Ovary (tissue), 9 donors: ENCODE measurements around the gene CLIC5. TPM values are rescaled to one million over a fixed set of nuclear protein-coding genes. Genes with fewer than 3 reads are reported as not detected.

Source experiments
- DNase-seq, 5 donors: peaks; one replicate each; pipeline ENCODE4 v3.0.0-alpha.2; 2019 to 2020
- H3K27ac ChIP-seq, 2 donors: fragments of 200-600 bp; one replicate each; pipeline versions ENCODE4 v1.5.1 to v1.8.0; 2019 to 2022
- H3K27me3 ChIP-seq: fragments of 200-600 bp; one replicate; pipeline ENCODE4 v1.8.0; 2022
- H3K36me3 ChIP-seq: fragments of 200-600 bp; sonication (generic); one replicate; pipeline ENCODE4 v1.5.1; 2019
- H3K4me1 ChIP-seq: one replicate; pipeline ENCODE4 v1.8.1; 2013; ENCODE audit warnings: mild to moderate bottlenecking, moderate library complexity; ENCODE audit not compliant: insufficient read depth
- H3K4me3 ChIP-seq: fragments of 200-600 bp; sonication (generic); one replicate; pipeline ENCODE4 v1.5.1; 2017
- H3K9me3 ChIP-seq, 2 donors: fragments of 200-600 bp in 1 of 2; sonication (generic) in 1 of 2; one replicate each; pipeline versions ENCODE4 v1.5.1 to v1.8.1; 2013 to 2019; ENCODE audit warnings: mild to moderate bottlenecking in 1 of 2, moderate library complexity in 1 of 2
- CTCF ChIP-seq, 3 donors: fragments of 450-650 bp in 2 of 3; fragments of 200-600 bp in 1 of 3; IDR thresholded peaks; one replicate each; pipeline versions ENCODE4 v1.5.1 to v1.8.0; 2016 to 2022; ENCODE audit warnings: antibody characterized with exemption in 3 of 3, mild to moderate bottlenecking in 1 of 3
- EP300 ChIP-seq: sonication (generic); formaldehyde crosslinking; IDR thresholded peaks from one replicate; pipeline ENCODE4 v1.6.1; 2017; ENCODE audit warnings: antibody characterized with exemption
- POLR2A ChIP-seq: fragments of 450-650 bp; IDR thresholded peaks from one replicate; pipeline ENCODE4 v1.6.1; 2017; ENCODE audit warnings: antibody characterized with exemption, mild to moderate bottlenecking, moderate library complexity
- WGBS, 3 donors: extraction: QIAGEN DNeasy Blood & Tissue Kit in 1 of 3; methylation state at CpG; one replicate each; pipeline versions ENCODE4 v1.1.5 to v1.1.7; 2013 to 2017; 5-methylcytosine and 5-hydroxymethylcytosine counted together
- intact Hi-C, 4 donors: fragments of 100-400 bp; cut with DNase I; formaldehyde crosslinking; loops; one replicate each; pipeline versions ENCODE4 v1.11.0 to v1.15.1; 2022 to 2023
- polyA plus RNA-seq, 2 donors: library from polyadenylated mRNA; stranded (reverse); fragments of 200-250 nt in 1 of 2; fragments of 350-450 nt in 1 of 2; fragmentation: Illumina TruSeq in 1 of 2; extraction: RNeasy Lipid Tissue Mini Kit (QIAGEN cat#74804) in 1 of 2; gene quantifications; one replicate each; pipeline ENCODE4 v1.2.3, GENCODE V29; 2013 to 2014
- total RNA-seq, 7 donors: library from RNA; depleted of rRNA in 2 of 7; stranded (reverse); fragments of >200 nt in 2 of 7; fragmentation: NEBNext Ultra II Directional in 3 of 7; extraction: Animal tissue kit (Norgen Biotek cat#: 25700) in 3 of 7; gene quantifications; one replicate each; pipeline versions ENCODE4 v1.1.0 to v1.2.4, GENCODE V29; 2016 to 2023
- donor health status: DM: no; HTN: no; CAD: no; lungs with moderate emphysema.
- donor health status: DM: no; HTN: no; CAD: no.
- donor health status: Bipolar disorder and iron deficiency.
- donor health status: DM: yes; HTN: yes; CAD: no.
- donor health status: DM: no; HTN: no; CAD: no.
- donor health status: DM: yes; HTN: yes; CAD: no.

The CLIC5 gene
- total and polyA plus RNA-seq, 9 donors, result 0.27 to 42.3 (median 2.0) TPM

- DNase-seq, result no peak
- Histone ChIP-seq H3K4me3 (no peak overlapping the region), H3K9me3 (no peaks in the 10 kb centered on the region), H3K27ac (no peak overlapping the region), H3K4me1 (no peaks in the 10 kb centered on the region), H3K36me3 (no peaks in the 10 kb centered on the region), H3K27me3 (no peaks in the 10 kb centered on the region)
- WGBS, 3 donors, result 85 to 89% (median 87%) methylated on average over 3 of the region's 3 CpGs
- intact Hi-C loops, result no loop called here
- TF ChIP-seq EP300 (no peak), POLR2A (no peak), CTCF (IDR thresholded peaks at IDR 0.05) (no peak)
Measured at GRCh38 chr6:46048646-46049297, 33.1 kb upstream of the CLIC5 start.

- no peak for DNase-seq
- H3K9me3 ChIP-seq, result no peaks in the 10 kb centered on the region
- intact Hi-C loops, result no loop called here
- no peaks in the 10 kb centered on the region for H3K27me3 ChIP-seq
- TF ChIP-seq EP300 (no peak), CTCF (IDR thresholded peaks at IDR 0.05) (no peak), POLR2A (no peak)
- H3K27ac ChIP-seq, result no peak overlapping the region
- no peak overlapping the region for H3K4me3 ChIP-seq
- no peaks in the 10 kb centered on the region for H3K4me1 ChIP-seq
- WGBS, 3 donors, result 78 to 88% (median 86%) methylated on average over 5 of the region's 5 CpGs
- H3K36me3 ChIP-seq, result no peaks in the 10 kb centered on the region
Measured at GRCh38 chr6:46046558-46047174, 31.0 kb upstream of the CLIC5 start.

GRCh38 chr6:46044881-46045617, 29.4 kb upstream of the CLIC5 start:
- DNase-seq, result peak in 1 of 5 donors; percentile 27
- Histone ChIP-seq H3K9me3 (no peaks in the 10 kb centered on the region), H3K4me1 (no peaks in the 10 kb centered on the region), H3K27me3 (no peaks in the 10 kb centered on the region), H3K4me3 (no peak overlapping the region), H3K36me3 (no peaks in the 10 kb centered on the region), H3K27ac (no peak overlapping the region)
- WGBS, 3 donors, result 48 to 56% (median 52%) methylated on average over 5 of the region's 5 CpGs
- intact Hi-C loops, result no loop called here
- TF ChIP-seq POLR2A, result no peak
- TF ChIP-seq EP300, result peak; percentile 26

- no peak for DNase-seq
- Histone ChIP-seq H3K4me1 (no peaks in the 10 kb centered on the region), H3K9me3 (no peaks in the 10 kb centered on the region), H3K36me3 (no peaks in the 10 kb centered on the region), H3K27ac (no peak overlapping the region), H3K27me3 (no peaks in the 10 kb centered on the region), H3K4me3 (no peak overlapping the region)
- intact Hi-C loops, result no loop called here
- 59 to 64% (median 62%) methylated on average over 5 of the region's 5 CpGs for WGBS, 3 donors
- TF ChIP-seq EP300 (no peak), CTCF (IDR thresholded peaks at IDR 0.05) (no peak), POLR2A (no peak)
Measured at GRCh38 chr6:46042355-46042999, 26.8 kb upstream of the CLIC5 start.
